Activated B cell treated with CpG ODN at 0.5 μM for 24 hours (primary cell): Measurements from ENCODE around the gene GABARAP. TPM values are rescaled to one million over a fixed set of nuclear protein-coding genes. Genes with fewer than 3 reads are reported as not detected.

Experiments
- ATAC-seq: fragments of 200-7000 bp; cut with Tn5 transposase; one replicate; pipeline ENCODE4 v1.10.0; 2021; ENCODE audit warnings: low read depth, mild to moderate bottlenecking, moderate library complexity
- CTCF ChIA-PET: fragments of 350-600 bp; sonication (Branson Sonifier 250); formaldehyde crosslinking; loops from one replicate; lab custom pipeline; 2021; ENCODE audit warnings: antibody characterized with exemption; lab: Charles Lee
- POLR2A ChIA-PET: fragments of 350-600 bp; sonication (Branson Sonifier 250); formaldehyde crosslinking; loops from one replicate; lab custom pipeline; 2021; ENCODE audit warnings: antibody characterized with exemption; lab: Charles Lee
- DNase-seq: peaks from one replicate; pipeline ENCODE4 v3.0.0; 2022
- H3K27ac Mint-ChIP-seq: one replicate; pipeline ENCODE4 v1.8.0; 2020; ENCODE audit warnings: mixed read lengths
- H3K27me3 Mint-ChIP-seq: one replicate; pipeline ENCODE4 v1.8.0; 2021; ENCODE audit warnings: mixed read lengths
- H3K36me3 Mint-ChIP-seq: one replicate; pipeline ENCODE4 v1.8.0; 2021; ENCODE audit warnings: low read depth, mixed read lengths
- H3K4me1 Mint-ChIP-seq: one replicate; pipeline ENCODE4 v1.8.0; 2021; ENCODE audit warnings: mixed read lengths
- H3K4me3 Mint-ChIP-seq: one replicate; pipeline ENCODE4 v1.8.0; 2020; ENCODE audit warnings: mild to moderate bottlenecking, mixed read lengths
- H3K9me3 Mint-ChIP-seq: one replicate; pipeline ENCODE4 v1.8.0; 2020; ENCODE audit warnings: mixed read lengths
- intact Hi-C: fragments of 100-400 bp; cut with micrococcal nuclease; formaldehyde crosslinking; loops from one replicate; pipeline ENCODE4 v1.15.1; 2024
- total RNA-seq: library from RNA; stranded (reverse); gene quantifications from 2 replicates; pipeline ENCODE4 v1.2.3, GENCODE V29; 2022
- TF ChIP-seq, protein P1 (sequence below): fragments of 200-600 bp; IDR thresholded peaks from one replicate; pipeline ENCODE4 v1.8.0; 2022; ENCODE audit warnings: antibody characterized with exemption, mild to moderate bottlenecking

Gene GABARAP
- total RNA-seq, 1 donor from 2014 or later: 291 TPM

DNA sequence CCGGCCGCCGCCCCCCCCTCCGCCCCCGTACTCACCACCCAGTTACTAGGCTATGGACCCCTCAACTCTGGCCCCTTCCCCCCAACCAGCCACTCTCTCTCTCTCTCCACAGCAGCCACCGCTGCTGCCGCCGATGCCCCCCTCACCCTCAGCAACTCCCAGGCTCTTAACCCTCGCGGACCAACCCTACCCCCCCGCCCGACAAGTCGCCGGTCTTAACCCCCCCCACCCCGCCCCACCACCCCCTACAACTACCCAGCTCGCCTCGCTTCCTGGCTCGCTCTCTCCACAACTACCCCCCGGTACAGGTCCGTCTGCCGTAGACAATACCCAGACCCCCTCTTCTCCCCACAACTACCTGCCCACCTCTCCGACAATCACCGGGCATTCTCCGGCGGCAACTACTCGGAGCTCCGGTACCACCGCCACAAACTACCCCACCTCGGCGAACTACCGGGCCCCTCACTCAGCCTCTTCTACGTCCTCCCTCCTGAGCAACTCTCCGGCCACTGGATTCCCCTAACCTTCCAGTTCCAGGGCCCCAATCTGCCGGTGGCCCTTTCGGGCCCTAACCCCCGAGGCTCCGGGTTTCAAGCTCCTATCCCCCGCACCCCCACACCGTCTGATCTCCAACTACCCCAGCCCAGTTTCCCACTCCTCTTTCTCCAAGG is 3.7 kb downstream of the GABARAP start:
- Mint-ChIP-seq H3K36me3 (peaks cover 70% of the 10 kb centered on the region), H3K27me3 (no peaks in the 10 kb centered on the region), H3K4me1 (peaks cover 68% of the 10 kb centered on the region), H3K9me3 (no peaks in the 10 kb centered on the region), H3K4me3 (peak overlapping the region; percentile 99), H3K27ac (peak overlapping the region; percentile 100)
- ChIA-PET CTCF (interaction anchor here (0.8 to 1.1 kb wide), 3 partner anchors 17 to 28 kb away, joined by 3 read pairs; no protein-coding TSS in a partner anchor), POLR2A (interaction anchor here (0.5 to 15.0 kb wide), 21 partner anchors 12 to 935 kb away, joined by 3 to 245 read pairs (median 4); partner anchors contain the start of genes ACADVL, ACAP1, CTDNEP1 and DLG4)
- TF ChIP-seq, protein P1, sequence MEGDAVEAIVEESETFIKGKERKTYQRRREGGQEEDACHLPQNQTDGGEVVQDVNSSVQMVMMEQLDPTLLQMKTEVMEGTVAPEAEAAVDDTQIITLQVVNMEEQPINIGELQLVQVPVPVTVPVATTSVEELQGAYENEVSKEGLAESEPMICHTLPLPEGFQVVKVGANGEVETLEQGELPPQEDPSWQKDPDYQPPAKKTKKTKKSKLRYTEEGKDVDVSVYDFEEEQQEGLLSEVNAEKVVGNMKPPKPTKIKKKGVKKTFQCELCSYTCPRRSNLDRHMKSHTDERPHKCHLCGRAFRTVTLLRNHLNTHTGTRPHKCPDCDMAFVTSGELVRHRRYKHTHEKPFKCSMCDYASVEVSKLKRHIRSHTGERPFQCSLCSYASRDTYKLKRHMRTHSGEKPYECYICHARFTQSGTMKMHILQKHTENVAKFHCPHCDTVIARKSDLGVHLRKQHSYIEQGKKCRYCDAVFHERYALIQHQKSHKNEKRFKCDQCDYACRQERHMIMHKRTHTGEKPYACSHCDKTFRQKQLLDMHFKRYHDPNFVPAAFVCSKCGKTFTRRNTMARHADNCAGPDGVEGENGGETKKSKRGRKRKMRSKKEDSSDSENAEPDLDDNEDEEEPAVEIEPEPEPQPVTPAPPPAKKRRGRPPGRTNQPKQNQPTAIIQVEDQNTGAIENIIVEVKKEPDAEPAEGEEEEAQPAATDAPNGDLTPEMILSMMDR: no peak
- intact Hi-C loops: loop anchor here (1.0 to 5.0 kb wide), 8 partner anchors 24 to 604 kb away; partner anchors contain the start of genes EIF5A, NEURL4, POLR2A and TP53
- no peak for ATAC-seq
- DNase-seq: no peak

DNA sequence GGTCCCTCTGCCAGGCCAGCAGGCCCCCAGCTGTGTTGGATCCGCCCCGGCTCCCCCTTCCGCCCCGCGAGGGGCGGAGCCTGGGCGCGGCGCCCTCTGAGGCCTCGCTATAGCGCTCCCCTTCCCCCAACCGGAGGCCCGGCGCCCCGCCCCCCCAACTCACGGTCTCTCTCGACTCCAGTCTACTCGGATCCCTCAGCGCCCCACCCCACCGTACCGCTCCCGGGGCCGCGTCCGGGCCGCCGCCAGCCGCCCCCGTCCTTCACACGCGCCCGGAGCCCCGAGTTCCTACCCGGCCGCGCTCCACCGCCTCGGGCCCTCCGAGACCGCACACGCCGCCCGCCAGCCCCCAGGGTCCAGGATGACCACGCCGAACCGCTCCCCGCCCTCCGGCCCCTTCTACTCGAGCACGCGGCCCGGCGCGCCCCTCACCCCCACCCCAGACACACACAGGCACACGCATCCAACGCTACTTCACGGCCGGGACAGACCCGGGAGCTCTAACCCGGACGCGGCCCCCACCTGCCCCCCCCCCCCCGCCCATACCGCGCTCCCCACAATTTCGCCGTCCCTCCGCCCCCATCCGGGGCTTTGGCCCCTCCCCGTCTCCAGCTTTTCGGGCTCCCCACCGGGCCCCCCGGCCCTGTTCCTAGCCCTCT is 4.4 kb downstream of the GABARAP start:
- intact Hi-C loops: loop anchor here (2.0 to 5.0 kb wide), 5 partner anchors 33 to 449 kb away; partner anchors contain the start of genes EIF5A, NEURL4, TP53 and WRAP53
- H3K27me3 Mint-ChIP-seq: no peaks in the 10 kb centered on the region
- POLR2A ChIA-PET: interaction anchor here (0.5 to 15.0 kb wide), 21 partner anchors 12 to 935 kb away, joined by 3 to 245 read pairs (median 4); partner anchors contain the start of genes ACADVL, ACAP1, CTDNEP1 and DLG4

DNA sequence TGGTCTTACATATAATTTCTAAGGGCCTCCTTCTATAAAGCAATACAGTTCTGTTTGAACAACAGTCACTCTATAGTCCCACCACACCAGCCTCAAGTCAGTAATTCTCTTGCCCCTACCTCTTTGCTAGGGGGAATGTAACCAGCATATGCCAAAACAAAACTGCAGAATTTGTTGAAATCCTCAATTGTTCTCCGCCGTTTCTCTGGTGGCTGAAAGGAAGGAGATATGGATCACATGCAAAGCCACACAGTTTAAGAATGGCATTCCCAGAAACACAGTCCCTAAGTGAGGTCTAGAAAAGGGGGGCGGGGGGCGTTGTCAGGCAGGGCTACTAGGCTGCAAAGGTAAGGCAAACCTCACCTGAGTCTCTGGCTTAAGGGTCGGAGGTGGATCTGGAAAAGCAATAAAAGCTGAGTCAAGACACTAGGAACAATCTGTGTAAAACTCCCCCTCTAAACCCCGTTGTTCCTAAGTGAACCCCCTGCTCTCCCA is 4.9 kb downstream of the GABARAP start:
- intact Hi-C loops: loop anchor here (5.0 kb wide), 1 partner anchor 450 kb away; the partner anchor contains the start of genes TP53 and WRAP53
- Mint-ChIP-seq H3K36me3 (peaks cover 64% of the 10 kb centered on the region), H3K4me1 (peaks cover 71% of the 10 kb centered on the region), H3K9me3 (no peaks in the 10 kb centered on the region), H3K27ac (peak overlapping the region; percentile 90), H3K27me3 (no peaks in the 10 kb centered on the region), H3K4me3 (peak overlapping the region; percentile 99)
- ATAC-seq (no peak), DNase-seq (no peak)
- TF ChIP-seq, protein P1: no peak
- ChIA-PET POLR2A (interaction anchor here (0.6 to 15.0 kb wide), 14 partner anchors 13 to 936 kb away, joined by 3 to 245 read pairs (median 6); partner anchors contain the start of genes ACADVL, ACAP1, CTDNEP1 and DLG4), CTCF (no interaction called here)

More for the DNA sequence above, 4.4 kb downstream of the GABARAP start:
- H3K4me3 Mint-ChIP-seq: peak overlapping the region; percentile 99
- CTCF ChIA-PET: interaction anchor here (1.0 to 1.1 kb wide), 2 partner anchors 17 to 28 kb away, joined by 3 read pairs; no protein-coding TSS in a partner anchor
- H3K36me3 Mint-ChIP-seq: peaks cover 67% of the 10 kb centered on the region
- DNase-seq: peak; percentile 73
- peak overlapping the region; percentile 100 for H3K27ac Mint-ChIP-seq
- no peaks in the 10 kb centered on the region for H3K9me3 Mint-ChIP-seq
- peaks cover 69% of the 10 kb centered on the region for H3K4me1 Mint-ChIP-seq
- TF ChIP-seq, protein P1: no peak
- ATAC-seq: peak; percentile 11

DNA sequence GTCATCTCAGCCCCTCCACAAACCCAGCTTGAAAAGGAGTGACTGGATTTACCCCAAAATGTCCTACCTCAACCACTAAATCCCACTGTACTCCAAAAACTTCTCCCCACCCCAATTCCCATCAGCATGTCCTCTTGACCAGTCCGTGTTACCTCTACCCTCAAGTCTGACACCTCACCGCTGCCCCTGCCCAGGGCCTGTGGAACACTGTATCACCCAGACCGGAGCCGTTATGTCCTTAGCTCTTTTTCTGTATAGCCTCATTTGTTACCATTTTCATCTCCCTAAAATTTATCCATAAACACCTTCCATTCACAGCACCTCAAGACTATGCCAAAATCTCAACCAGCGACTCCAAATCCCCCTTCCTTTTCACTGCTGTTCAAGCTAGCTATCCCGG is 5.4 kb downstream of the GABARAP start:
- Mint-ChIP-seq H3K4me3 (peak overlapping the region; percentile 99), H3K27me3 (no peaks in the 10 kb centered on the region), H3K4me1 (peaks cover 71% of the 10 kb centered on the region), H3K9me3 (no peaks in the 10 kb centered on the region), H3K36me3 (peaks cover 60% of the 10 kb centered on the region), H3K27ac (peak overlapping the region; percentile 90)
- TF ChIP-seq, protein P1: no peak
- ATAC-seq (no peak), DNase-seq (no peak)
- intact Hi-C loops: loop anchor here (5.0 kb wide), 1 partner anchor 450 kb away; the partner anchor contains the start of genes TP53 and WRAP53
- ChIA-PET POLR2A (interaction anchor here (0.8 to 15.0 kb wide), 5 partner anchors 13 to 936 kb away, joined by 3 to 245 read pairs (median 4); partner anchors contain the start of genes ACADVL, CTDNEP1, DLG4 and ELP5), CTCF (no interaction called here)
